ENCODE measurements around the gene DGKA.

GRCh38 chr12:55955800-55956508 lies 25.0 kb downstream of the DGKA start:
- no peak for TF ChIP-seq POLR2AphosphoS5 (IDR thresholded peaks at IDR 0.05; ENCODE audit: low read depth, low read length)
- no peak for TF ChIP-seq TAF1 (IDR thresholded peaks at IDR 0.05; ENCODE audit: borderline replicate concordance, low read depth, low read length)
- no peak for TF ChIP-seq POLR2A (IDR thresholded peaks at IDR 0.05; ENCODE audit: low read depth, low read length)

Data from GM12892 (cell line).